RWPE2 (cell line): ENCODE results near the gene SELENOP.

Experiments
- ATAC-seq: fragments of 200-7000 bp; cut with Tn5 transposase; 3 replicates; pipeline ENCODE4 v1.9.1; 2021; ENCODE audit warnings: low read depth
- DNase-seq: peaks from one replicate; pipeline ENCODE4 v3.0.0-alpha.2; 2020; ENCODE audit warnings: low spot score
- H3K27ac ChIP-seq: fragments of 450-650 bp; 2 replicates; pipeline ENCODE4 v1.5.1; 2017; ENCODE audit warnings: mild to moderate bottlenecking; ENCODE audit not compliant: poor library complexity, severe bottlenecking
- H3K27me3 ChIP-seq: fragments of 250-450 bp; sonication (Bioruptor Pico); 2 replicates; pipeline ENCODE4 v1.5.1; 2021; ENCODE audit warnings: mild to moderate bottlenecking, moderate library complexity; ENCODE audit not compliant: insufficient read depth, poor library complexity, severe bottlenecking
- H3K36me3 ChIP-seq: fragments of 250-450 bp; sonication (Bioruptor Pico); 2 replicates; pipeline ENCODE4 v1.5.1; 2020; ENCODE audit warnings: low read depth, mild to moderate bottlenecking, moderate library complexity
- H3K4me1 ChIP-seq: fragments of 250-450 bp; sonication (Bioruptor Pico); 2 replicates; pipeline ENCODE4 v1.5.1; 2021; ENCODE audit warnings: mild to moderate bottlenecking, moderate library complexity; ENCODE audit not compliant: insufficient read depth, poor library complexity, severe bottlenecking
- H3K4me3 ChIP-seq: fragments of 250-450 bp; sonication (Bioruptor Pico); 2 replicates; pipeline ENCODE4 v1.5.1; 2021; ENCODE audit warnings: mild to moderate bottlenecking, moderate library complexity; ENCODE audit not compliant: severe bottlenecking
- H3K9me3 ChIP-seq: fragments of 250-450 bp; sonication (Bioruptor Pico); 2 replicates; pipeline ENCODE4 v1.5.1; 2021; ENCODE audit warnings: mild to moderate bottlenecking, moderate library complexity; ENCODE audit not compliant: severe bottlenecking
- TF ChIP-seq, protein P1 (sequence below): fragments of 450-650 bp; IDR thresholded peaks from one replicate; pipeline ENCODE4 v1.5.1; 2017; ENCODE audit warnings: mild to moderate bottlenecking, moderate library complexity; ENCODE audit not compliant: poor library complexity, severe bottlenecking

The SELENOP gene

DNA sequence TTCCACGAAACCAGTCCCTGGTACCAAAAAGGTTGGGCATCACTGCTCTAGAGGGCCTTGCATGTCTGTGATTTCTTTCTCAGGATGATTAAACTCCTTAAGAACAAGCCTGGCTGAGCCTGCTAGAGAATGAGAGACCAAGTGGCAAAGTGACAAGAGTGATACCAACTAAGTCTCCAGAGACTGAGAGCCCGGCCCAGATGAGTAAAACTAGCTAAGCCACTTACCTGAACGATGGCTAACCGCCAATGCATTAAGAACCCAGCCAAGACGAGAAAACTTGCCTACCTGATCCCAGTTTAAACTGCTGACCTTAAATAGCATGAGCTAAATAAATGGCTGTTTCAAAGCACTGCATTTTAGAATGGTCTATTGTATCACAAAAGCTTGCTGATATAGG is 60.6 kb downstream of the SELENOP start:
- Histone ChIP-seq H3K9me3 (no peaks in the 10 kb centered on the region), H3K36me3 (no peaks in the 10 kb centered on the region), H3K27me3 (no peaks in the 10 kb centered on the region), H3K27ac (no peak overlapping the region), H3K4me1 (no peaks in the 10 kb centered on the region), H3K4me3 (no peak overlapping the region)
- ATAC-seq = no peak
- no peak for DNase-seq
- TF ChIP-seq, protein P1, sequence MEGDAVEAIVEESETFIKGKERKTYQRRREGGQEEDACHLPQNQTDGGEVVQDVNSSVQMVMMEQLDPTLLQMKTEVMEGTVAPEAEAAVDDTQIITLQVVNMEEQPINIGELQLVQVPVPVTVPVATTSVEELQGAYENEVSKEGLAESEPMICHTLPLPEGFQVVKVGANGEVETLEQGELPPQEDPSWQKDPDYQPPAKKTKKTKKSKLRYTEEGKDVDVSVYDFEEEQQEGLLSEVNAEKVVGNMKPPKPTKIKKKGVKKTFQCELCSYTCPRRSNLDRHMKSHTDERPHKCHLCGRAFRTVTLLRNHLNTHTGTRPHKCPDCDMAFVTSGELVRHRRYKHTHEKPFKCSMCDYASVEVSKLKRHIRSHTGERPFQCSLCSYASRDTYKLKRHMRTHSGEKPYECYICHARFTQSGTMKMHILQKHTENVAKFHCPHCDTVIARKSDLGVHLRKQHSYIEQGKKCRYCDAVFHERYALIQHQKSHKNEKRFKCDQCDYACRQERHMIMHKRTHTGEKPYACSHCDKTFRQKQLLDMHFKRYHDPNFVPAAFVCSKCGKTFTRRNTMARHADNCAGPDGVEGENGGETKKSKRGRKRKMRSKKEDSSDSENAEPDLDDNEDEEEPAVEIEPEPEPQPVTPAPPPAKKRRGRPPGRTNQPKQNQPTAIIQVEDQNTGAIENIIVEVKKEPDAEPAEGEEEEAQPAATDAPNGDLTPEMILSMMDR = no peak

DNA sequence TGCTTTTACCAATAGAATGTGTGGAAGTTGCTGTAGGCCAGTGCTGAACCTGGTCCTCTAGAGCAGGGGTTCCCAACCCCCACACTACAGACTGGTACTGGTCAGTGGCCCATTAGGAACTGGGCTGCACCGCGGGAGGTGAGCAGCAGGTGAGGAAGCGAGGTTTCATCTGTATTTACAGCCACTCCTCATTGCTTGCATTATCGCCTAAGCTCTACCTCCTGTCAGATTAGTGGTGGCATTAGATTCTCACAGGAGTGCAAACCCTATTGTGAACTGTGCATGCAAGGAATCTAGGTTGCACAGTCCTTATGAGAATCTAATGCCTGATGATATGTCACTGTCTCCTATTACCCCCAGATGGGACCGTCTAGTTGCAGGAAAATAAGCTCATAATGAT is 61.2 kb downstream of the SELENOP start:
- Histone ChIP-seq H3K9me3 (no peaks in the 10 kb centered on the region), H3K4me1 (no peaks in the 10 kb centered on the region), H3K36me3 (no peaks in the 10 kb centered on the region), H3K27me3 (no peaks in the 10 kb centered on the region), H3K27ac (no peak overlapping the region), H3K4me3 (no peak overlapping the region)
- TF ChIP-seq, protein P1 = no peak
- DNase-seq (no peak), ATAC-seq (no peak)
